IMR-90 (cell line): ENCODE results near the gene NAGK. TPM values are rescaled to one million over a fixed set of nuclear protein-coding genes. Genes with fewer than 3 reads are reported as not detected.

ENCODE experiments used
- ATAC-seq: fragments of 200-7000 bp; cut with Tn5 transposase; 2 replicates; pipeline ENCODE4 v1.9.1; 2020; ENCODE audit warnings: low read depth, mild to moderate bottlenecking, moderate library complexity
- BruUV-seq: library from RNA; stranded (reverse); fragments of 400-500 nt; replicated peaks from 2 replicates; lab custom pipeline; 2021; lab: Mats Ljungman, UMichigan
- CTCF ChIA-PET: fragments of 300-600 bp; formaldehyde crosslinking; extraction: SDS; loops from one replicate; lab custom pipeline; 2021; ENCODE audit warnings: antibody characterized with exemption; lab: Yijun Ruan, JAX
- POLR2A ChIA-PET: fragments of 300-600 bp; sonication (Branson Sonifier 250); formaldehyde crosslinking; loops from one replicate; lab custom pipeline; 2022; ENCODE audit warnings: antibody characterized with exemption; ENCODE audit not compliant: unreplicated experiment; lab: Charles Lee
- DNase-seq: peaks from one replicate; pipeline ENCODE4 v3.0.0; 2013
- H2AFZ ChIP-seq: replicated peaks from 2 replicates; pipeline ENCODE3; 2013; ENCODE audit warnings: low read length, mild to moderate bottlenecking; ENCODE audit not compliant: poor library complexity
- H2AK5ac ChIP-seq: 2 replicates; pipeline ENCODE4 v1.6.1; 2013; ENCODE audit warnings: low read depth, low read length, inconsistent platforms
- H2AK9ac ChIP-seq: replicated peaks from 2 replicates; pipeline ENCODE3; 2013; ENCODE audit warnings: mild to moderate bottlenecking, low read depth, low read length, moderate library complexity; ENCODE audit not compliant: poor library complexity
- H2BK120ac ChIP-seq: 2 replicates; pipeline ENCODE4 v1.6.1; 2013; ENCODE audit warnings: low read depth, low read length, inconsistent platforms
- H2BK15ac ChIP-seq: 3 replicates; pipeline ENCODE4 v1.6.1; 2013; ENCODE audit warnings: low read depth, low read length, inconsistent platforms
- H2BK20ac ChIP-seq: 2 replicates; pipeline ENCODE4 v1.6.1; 2013; ENCODE audit warnings: low read depth, mild to moderate bottlenecking, inconsistent platforms, low read length, moderate library complexity
- H2BK5ac ChIP-seq: 2 replicates; pipeline ENCODE4 v1.6.1; 2013; ENCODE audit warnings: mild to moderate bottlenecking, low read depth, low read length, inconsistent platforms; ENCODE audit not compliant: poor library complexity, severe bottlenecking
- H3K14ac ChIP-seq: replicated peaks from 2 replicates; pipeline ENCODE4 v1.6.1; 2013; ENCODE audit warnings: low read depth, low read length, inconsistent platforms
- H3K18ac ChIP-seq: 2 replicates; pipeline ENCODE4 v1.6.1; 2013; ENCODE audit warnings: low read depth, low read length, control low read depth
- H3K23ac ChIP-seq: 2 replicates; pipeline ENCODE4 v1.6.1; 2013; ENCODE audit warnings: low read depth, low read length, inconsistent platforms
- H3K27ac ChIP-seq: 2 replicates; pipeline ENCODE4 v1.5.1; 2013; ENCODE audit warnings: mild to moderate bottlenecking, control low read depth, low read length; ENCODE audit not compliant: insufficient read depth
- H3K27me3 ChIP-seq: 2 replicates; pipeline ENCODE4 v1.6.1; 2013; ENCODE audit warnings: low read length; ENCODE audit not compliant: control insufficient read depth, insufficient read depth
- H3K36me3 ChIP-seq: 2 replicates; pipeline ENCODE4 v1.6.1; 2013; ENCODE audit warnings: low read length, mixed read lengths; ENCODE audit not compliant: control insufficient read depth, insufficient read depth
- H3K4ac ChIP-seq: 2 replicates; pipeline ENCODE4 v1.6.1; 2013; ENCODE audit warnings: low read depth, low read length, inconsistent platforms
- H3K4me1 ChIP-seq: 2 replicates; pipeline ENCODE4 v1.6.1; 2013; ENCODE audit warnings: low read length, mixed read lengths; ENCODE audit not compliant: control insufficient read depth, insufficient read depth
- H3K4me2 ChIP-seq: 2 replicates; pipeline ENCODE4 v1.6.1; 2013; ENCODE audit warnings: low read depth, mild to moderate bottlenecking, control low read depth, low read length, moderate library complexity
- H3K4me3 ChIP-seq: 2 replicates; pipeline ENCODE4 v1.5.1; 2013; ENCODE audit warnings: low read depth, mild to moderate bottlenecking, control low read depth, low read length, moderate library complexity; ENCODE audit not compliant: insufficient read depth
- H3K56ac ChIP-seq: 2 replicates; pipeline ENCODE4 v1.6.1; 2013; ENCODE audit warnings: low read length, inconsistent platforms; ENCODE audit not compliant: insufficient read depth; ENCODE audit errors: extremely low read depth
- H3K79me1 ChIP-seq, 2 experiments: 2 replicates each; pipeline ENCODE4 v1.6.1; 2013; ENCODE audit warnings: low read length in 2 of 2, inconsistent platforms in 1 of 2, low read depth in 1 of 2
- H3K9ac ChIP-seq: 2 replicates; pipeline ENCODE4 v1.6.1; 2013; ENCODE audit warnings: low read depth, low read length, control low read depth
- H3K9me1 ChIP-seq: 2 replicates; pipeline ENCODE4 v1.6.1; 2013; ENCODE audit warnings: low read length, inconsistent platforms; ENCODE audit not compliant: insufficient read depth
- H3K9me3 ChIP-seq: 2 replicates; pipeline ENCODE4 v1.6.1; 2013; ENCODE audit warnings: low read length; ENCODE audit not compliant: control insufficient read depth, insufficient read depth
- H4K20me1 ChIP-seq: 2 replicates; pipeline ENCODE4 v1.6.1; 2013; ENCODE audit warnings: low read length, inconsistent platforms; ENCODE audit not compliant: insufficient read depth
- H4K5ac ChIP-seq: 2 replicates; pipeline ENCODE4 v1.6.1; 2013; ENCODE audit warnings: mild to moderate bottlenecking, low read depth, low read length, control low read depth
- H4K8ac ChIP-seq, 2 experiments: 2 replicates each; pipeline ENCODE4 v1.6.1; 2013; ENCODE audit warnings: low read depth in 2 of 2, low read length in 2 of 2, control low read depth in 1 of 2, inconsistent platforms in 1 of 2
- H4K91ac ChIP-seq: 2 replicates; pipeline ENCODE4 v1.6.1; 2013; ENCODE audit warnings: low read depth, low read length, inconsistent platforms; ENCODE audit not compliant: insufficient read depth
- MAZ ChIP-seq: IDR thresholded peaks from 2 replicates; pipeline ENCODE4 v1.6.1; 2012; ENCODE audit warnings: low read depth, mild to moderate bottlenecking, low read length, improper control_type of control experiment, moderate library complexity, borderline replicate concordance
- MXI1 ChIP-seq: IDR thresholded peaks from 2 replicates; pipeline ENCODE4 v1.6.1; 2012; ENCODE audit warnings: low read depth, mild to moderate bottlenecking, low read length, moderate library complexity, borderline replicate concordance
- NFE2L2 ChIP-seq: fragments of 150-350 bp; IDR thresholded peaks from 2 replicates; pipeline ENCODE4 v1.6.1; 2016; ENCODE audit warnings: low read depth, mild to moderate bottlenecking, low read length
- RAD21 ChIP-seq: IDR thresholded peaks from 2 replicates; pipeline ENCODE4 v1.6.1; 2012; ENCODE audit warnings: low read length, improper control_type of control experiment
- RFX5 ChIP-seq: IDR thresholded peaks from 2 replicates; pipeline ENCODE4 v1.8.0; 2012; ENCODE audit warnings: low read depth, mild to moderate bottlenecking, low read length, moderate library complexity
- SMC3 ChIP-seq: fragments of 150-350 bp; IDR thresholded peaks from 2 replicates; pipeline ENCODE4 v1.6.1; 2016; ENCODE audit warnings: low read depth, mild to moderate bottlenecking, antibody characterized with exemption, low read length, moderate library complexity
- WGBS, 2 experiments: methylation state at CpG; one replicate each; pipeline versions ENCODE4 v1.1.5 to v1.1.7; 2013; ENCODE audit warnings: missing lambda C conversion rate in 2 of 2; ENCODE audit not compliant: insufficient read length in 1 of 2; ENCODE audit errors: extremely low coverage in 2 of 2; 5-methylcytosine and 5-hydroxymethylcytosine counted together
- dilution Hi-C: fragments of 300-500 bp; cut with HindIII; formaldehyde crosslinking; loops from one replicate; pipeline ENCODE4 v1.14.3; 2018; ENCODE audit warnings: low sequenced_read_pairs; ENCODE audit not compliant: unreplicated experiment
- in situ Hi-C: fragments of 300-500 bp; cut with MboI; formaldehyde crosslinking; loops from 3 replicates; pipeline ENCODE4 v1.14.3; 2019; ENCODE audit warnings: low sequenced_read_pairs, inconsistent platforms, mixed read lengths
- intact Hi-C: fragments of 100-400 bp; cut with micrococcal nuclease; formaldehyde crosslinking; loops from 2 replicates; pipeline ENCODE4 v1.10.0; 2022
- polyA plus RNA-seq, 3 experiments: library from polyadenylated mRNA; depleted of rRNA; stranded (reverse); fragments of >200 nt; gene quantifications; 2 replicates each; pipeline ENCODE4 v1.2.3, GENCODE V29; 2012; ENCODE audit warnings: low replicate concordance in 1 of 3
- total RNA-seq: library from RNA; depleted of rRNA; stranded (reverse); fragments of >200 nt; gene quantifications from 2 replicates; pipeline ENCODE4 v1.2.3, GENCODE V29; 2012
- TF ChIP-seq, protein P1 (sequence below): fragments of 150-350 bp; IDR thresholded peaks from 2 replicates; pipeline ENCODE4 v1.6.1; 2017; ENCODE audit warnings: mild to moderate bottlenecking, antibody characterized with exemption, low read length, low read depth
- TF ChIP-seq, protein P2 (sequence below): conservative IDR thresholded peaks from 2 replicates; pipeline ENCODE4 v1.5.1; 2012; ENCODE audit warnings: mild to moderate bottlenecking, low read depth, low read length, improper control_type of control experiment

NAGK gene
- total and polyA plus RNA-seq, 2 of the 4 experiments (the other 2 are of a cell fraction), result 60.4 to 146 TPM

DNA sequence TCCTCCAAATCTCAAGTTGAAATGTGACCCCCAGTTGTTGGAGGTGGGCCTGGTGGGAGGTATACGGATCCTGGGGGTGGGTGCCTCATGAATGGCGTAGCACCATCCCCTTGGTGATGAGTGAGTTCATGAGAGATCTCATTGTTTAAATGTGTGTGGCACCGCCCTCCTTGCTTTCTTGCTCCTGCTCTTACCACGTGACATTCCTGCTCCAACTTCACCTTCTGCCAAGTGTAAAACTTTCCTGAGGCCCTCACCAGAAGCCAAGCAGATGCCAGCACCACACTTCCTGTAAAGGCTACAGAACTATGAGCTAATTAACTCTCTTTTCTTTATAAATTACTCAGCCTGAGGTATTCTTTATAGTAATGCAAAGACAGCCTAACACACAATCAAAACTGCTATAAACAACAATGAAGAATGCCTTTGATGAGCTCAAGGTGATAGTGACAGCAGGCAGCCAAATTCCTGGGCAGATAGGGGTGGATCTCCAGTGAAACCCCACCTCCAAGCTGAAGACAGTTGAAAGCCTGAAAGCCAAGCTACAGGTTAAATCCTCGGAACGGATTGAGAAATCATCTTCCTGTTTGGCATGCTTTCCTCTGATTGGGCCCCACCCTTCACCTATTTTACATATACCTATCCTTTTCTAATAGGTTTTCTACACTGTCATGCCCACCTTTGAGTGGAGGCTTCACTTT is 34.7 kb downstream of the NAGK start:
- no peak overlapping the region for H3K4me3 ChIP-seq
- H3K36me3 ChIP-seq, result no peaks in the 10 kb centered on the region
- BruUV-seq, result no TSS peak
- intact Hi-C loops (no loop called here), in situ Hi-C loops (no loop called here), dilution Hi-C loops (no loop called here)
- H3K56ac ChIP-seq, result no peak overlapping the region
- no peak for DNase-seq
- no peak overlapping the region for H3K14ac ChIP-seq
- H4K20me1 ChIP-seq, result no peaks in the 10 kb centered on the region
- H3K9ac ChIP-seq, result no peak overlapping the region
- H4K91ac ChIP-seq, result no peak overlapping the region
- H3K9me3 ChIP-seq, result peaks cover 3% of the 10 kb centered on the region
- no peaks in the 10 kb centered on the region for H3K79me1 ChIP-seq
- no peaks in the 10 kb centered on the region for H3K9me1 ChIP-seq
- no peak overlapping the region for H3K23ac ChIP-seq
- no peak overlapping the region for H4K8ac ChIP-seq
- no peak overlapping the region for H3K4ac ChIP-seq
- no peak overlapping the region for H3K27ac ChIP-seq
- TF ChIP-seq RFX5 (no peak), SMC3 (no peak), NFE2L2 (no peak), MXI1 (no peak), RAD21 (no peak), MAZ (no peak)
- TF ChIP-seq, protein P1, sequence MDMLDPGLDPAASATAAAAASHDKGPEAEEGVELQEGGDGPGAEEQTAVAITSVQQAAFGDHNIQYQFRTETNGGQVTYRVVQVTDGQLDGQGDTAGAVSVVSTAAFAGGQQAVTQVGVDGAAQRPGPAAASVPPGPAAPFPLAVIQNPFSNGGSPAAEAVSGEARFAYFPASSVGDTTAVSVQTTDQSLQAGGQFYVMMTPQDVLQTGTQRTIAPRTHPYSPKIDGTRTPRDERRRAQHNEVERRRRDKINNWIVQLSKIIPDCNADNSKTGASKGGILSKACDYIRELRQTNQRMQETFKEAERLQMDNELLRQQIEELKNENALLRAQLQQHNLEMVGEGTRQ, result no peak
- TF ChIP-seq, protein P2, sequence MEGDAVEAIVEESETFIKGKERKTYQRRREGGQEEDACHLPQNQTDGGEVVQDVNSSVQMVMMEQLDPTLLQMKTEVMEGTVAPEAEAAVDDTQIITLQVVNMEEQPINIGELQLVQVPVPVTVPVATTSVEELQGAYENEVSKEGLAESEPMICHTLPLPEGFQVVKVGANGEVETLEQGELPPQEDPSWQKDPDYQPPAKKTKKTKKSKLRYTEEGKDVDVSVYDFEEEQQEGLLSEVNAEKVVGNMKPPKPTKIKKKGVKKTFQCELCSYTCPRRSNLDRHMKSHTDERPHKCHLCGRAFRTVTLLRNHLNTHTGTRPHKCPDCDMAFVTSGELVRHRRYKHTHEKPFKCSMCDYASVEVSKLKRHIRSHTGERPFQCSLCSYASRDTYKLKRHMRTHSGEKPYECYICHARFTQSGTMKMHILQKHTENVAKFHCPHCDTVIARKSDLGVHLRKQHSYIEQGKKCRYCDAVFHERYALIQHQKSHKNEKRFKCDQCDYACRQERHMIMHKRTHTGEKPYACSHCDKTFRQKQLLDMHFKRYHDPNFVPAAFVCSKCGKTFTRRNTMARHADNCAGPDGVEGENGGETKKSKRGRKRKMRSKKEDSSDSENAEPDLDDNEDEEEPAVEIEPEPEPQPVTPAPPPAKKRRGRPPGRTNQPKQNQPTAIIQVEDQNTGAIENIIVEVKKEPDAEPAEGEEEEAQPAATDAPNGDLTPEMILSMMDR, result no peak
- H2AK9ac ChIP-seq, result no peak overlapping the region
- no peak overlapping the region for H3K4me2 ChIP-seq
- no peak overlapping the region for H2BK20ac ChIP-seq
- ATAC-seq, result no peak
- no peak overlapping the region for H4K5ac ChIP-seq
- H2AK5ac ChIP-seq, result no peak overlapping the region
- no peak overlapping the region for H2AFZ ChIP-seq
- no peaks in the 10 kb centered on the region for H3K4me1 ChIP-seq
- CTCF ChIA-PET, result no interaction called here
- no peak overlapping the region for H2BK120ac ChIP-seq
- POLR2A ChIA-PET, result no interaction called here
- WGBS, 2 experiments, result 86% methylated on average over 2 of the region's 6 CpGs; no CpG with 5 or more reads in 1 of the 2 experiments
- no peak overlapping the region for H2BK5ac ChIP-seq
- no peak overlapping the region for H2BK15ac ChIP-seq
- H3K18ac ChIP-seq, result no peak overlapping the region
- H3K27me3 ChIP-seq, result no peaks in the 10 kb centered on the region
